H1 (cell line): ENCODE results near the gene ST8SIA4. TPM values are rescaled to one million over a fixed set of nuclear protein-coding genes. Genes with fewer than 3 reads are reported as not detected.

Experiments used
- CTCF ChIA-PET: fragments of 300-600 bp; sonication (Branson Sonifier 250); formaldehyde crosslinking; loops from one replicate; lab custom pipeline; 2021; ENCODE audit not compliant: partially characterized antibody; lab: Charles Lee
- POLR2A ChIA-PET: fragments of 300-600 bp; sonication (Branson Sonifier 250); formaldehyde crosslinking; loops from one replicate; lab custom pipeline; 2021; ENCODE audit warnings: inconsistent platforms; ENCODE audit not compliant: partially characterized antibody; lab: Charles Lee
- DNase-seq, 2 experiments: peaks; one replicate each; pipeline versions ENCODE4 v3.0.0 to v3.0.0-alpha.2; 2010 to 2022; ENCODE audit warnings: low spot score in 2 of 2, low read depth in 1 of 2, mixed read lengths in 1 of 2
- FAIRE-seq: peaks from 2 replicates; lab custom pipeline; 2011; peaks lifted over from hg19 to GRCh38; lab: Jason Lieb, UNC
- H2AFZ ChIP-seq: 2 replicates; pipeline ENCODE4 v1.8.1; 2012; ENCODE audit warnings: low read length, inconsistent platforms
- H2AK5ac ChIP-seq: 2 replicates; pipeline ENCODE4 v1.6.1; 2013; ENCODE audit warnings: low read depth, low read length
- H2BK120ac ChIP-seq: replicated peaks from 2 replicates; pipeline ENCODE3; 2013; ENCODE audit warnings: low read depth, low read length, inconsistent platforms
- H2BK12ac ChIP-seq: 2 replicates; pipeline ENCODE4 v1.6.1; 2013; ENCODE audit warnings: low read depth, low read length
- H2BK15ac ChIP-seq: 2 replicates; pipeline ENCODE4 v1.6.1; 2013; ENCODE audit warnings: low read length
- H2BK20ac ChIP-seq: 2 replicates; pipeline ENCODE4 v1.6.1; 2013; ENCODE audit warnings: low read length
- H2BK5ac ChIP-seq: 2 replicates; pipeline ENCODE4 v1.6.1; 2013; ENCODE audit warnings: low read depth, low read length
- H3K14ac ChIP-seq: 2 replicates; pipeline ENCODE4 v1.6.1; 2013; ENCODE audit warnings: inconsistent platforms; ENCODE audit not compliant: insufficient read length
- H3K18ac ChIP-seq: 2 replicates; pipeline ENCODE4 v1.6.1; 2013; ENCODE audit warnings: low read length; ENCODE audit errors: extremely low read depth
- H3K23ac ChIP-seq: 2 replicates; pipeline ENCODE4 v1.6.1; 2013; ENCODE audit warnings: inconsistent platforms; ENCODE audit not compliant: insufficient read length
- H3K23me2 ChIP-seq: 2 replicates; pipeline ENCODE4 v1.6.1; 2013; ENCODE audit warnings: low read depth, low read length
- H3K27ac ChIP-seq: 2 replicates; pipeline ENCODE4 v1.6.1; 2011; ENCODE audit warnings: low read depth, low read length, inconsistent platforms
- H3K27me3 ChIP-seq, 4 experiments: replicated peaks in 1 of 4; 1 replicate in 1 of 4; 2 replicates in 3 of 4; pipeline versions ENCODE4 v1.6.1 to v1.8.1; 2011 to 2013; ENCODE audit warnings: low read length in 3 of 4, mild to moderate bottlenecking in 3 of 4, inconsistent platforms in 2 of 4, mixed read lengths in 2 of 4, moderate library complexity in 1 of 4; ENCODE audit not compliant: control insufficient read depth in 3 of 4, insufficient read depth in 3 of 4; ENCODE audit errors: extremely low read depth in 1 of 4
- H3K36me3 ChIP-seq, 4 experiments: 2 replicates each; pipeline versions ENCODE4 v1.6.1 to v1.8.1; 2011 to 2013; ENCODE audit warnings: mild to moderate bottlenecking in 4 of 4, low read length in 3 of 4, moderate library complexity in 2 of 4, control low read depth in 1 of 4, inconsistent platforms in 1 of 4; ENCODE audit not compliant: insufficient read depth in 4 of 4, control insufficient read depth in 2 of 4
- H3K4ac ChIP-seq: replicated peaks from 2 replicates; pipeline ENCODE3; 2013; ENCODE audit warnings: low read length, low read depth, mixed read lengths, inconsistent platforms; ENCODE audit not compliant: insufficient read length
- H3K4me1 ChIP-seq, 4 experiments: replicated peaks in 1 of 4; 1 replicate in 1 of 4; 2 replicates in 3 of 4; pipeline versions ENCODE4 v1.6.1 to v1.8.1; 2011 to 2013; ENCODE audit warnings: low read length in 3 of 4, inconsistent platforms in 2 of 4, mixed read lengths in 1 of 4; ENCODE audit not compliant: insufficient read depth in 4 of 4, control insufficient read depth in 3 of 4
- H3K4me2 ChIP-seq, 2 experiments: 2 replicates each; pipeline versions ENCODE4 v1.6.1 to v1.8.1; 2011 to 2013; ENCODE audit warnings: low read depth in 2 of 2, low read length in 2 of 2, control low read depth in 1 of 2, inconsistent platforms in 1 of 2, mild to moderate bottlenecking in 1 of 2; ENCODE audit not compliant: insufficient read depth in 1 of 2
- H3K4me3 ChIP-seq, 4 experiments: fragments of 200-600, 300-600 bp in 1 of 4; sonication (generic), shearing (Covaris generic), sonication (Bioruptor Twin) in 1 of 4; 2 replicates each; pipeline versions ENCODE4 v1.5.1 to v1.8.1; 2011 to 2016; ENCODE audit warnings: low read length in 4 of 4, low read depth in 3 of 4, control low read depth in 2 of 4, inconsistent platforms in 2 of 4, mild to moderate bottlenecking in 2 of 4, mixed read lengths in 1 of 4, moderate library complexity in 1 of 4; ENCODE audit not compliant: insufficient read depth in 2 of 4; ENCODE audit errors: extremely low read depth in 1 of 4
- H3K56ac ChIP-seq: replicated peaks from 2 replicates; pipeline ENCODE3; 2013; ENCODE audit warnings: low read depth, mild to moderate bottlenecking, mixed read lengths, low read length, inconsistent platforms; ENCODE audit not compliant: insufficient read length
- H3K79me1 ChIP-seq: 2 replicates; pipeline ENCODE4 v1.6.1; 2013; ENCODE audit warnings: low read depth, low read length, control low read depth
- H3K79me2 ChIP-seq, 2 experiments: 2 replicates each; pipeline versions ENCODE4 v1.6.1 to v1.8.1; 2012 to 2013; ENCODE audit warnings: low read length in 2 of 2, mild to moderate bottlenecking in 2 of 2, inconsistent platforms in 1 of 2; ENCODE audit not compliant: insufficient read depth in 2 of 2, control insufficient read depth in 1 of 2
- H3K9ac ChIP-seq, 4 experiments: replicated peaks in 1 of 4; 1 replicate in 1 of 4; 2 replicates in 3 of 4; pipeline versions ENCODE4 v1.6.1 to v1.8.1; 2011 to 2013; ENCODE audit warnings: low read depth in 3 of 4, low read length in 3 of 4, control low read depth in 2 of 4, mild to moderate bottlenecking in 2 of 4, moderate library complexity in 2 of 4, inconsistent platforms in 1 of 4; ENCODE audit errors: extremely low read depth in 1 of 4
- H3K9me3 ChIP-seq, 2 experiments: 2 replicates each; pipeline versions ENCODE4 v1.6.1 to v1.8.1; 2012 to 2013; ENCODE audit warnings: mild to moderate bottlenecking in 2 of 2, moderate library complexity in 2 of 2, control low read depth in 1 of 2, inconsistent platforms in 1 of 2, low read depth in 1 of 2, low read length in 1 of 2, mixed read lengths in 1 of 2; ENCODE audit not compliant: insufficient read depth in 2 of 2
- H4K20me1 ChIP-seq, 2 experiments: replicated peaks in 1 of 2; 2 replicates each; pipeline versions ENCODE3 to v1.8.1; 2011 to 2013; ENCODE audit warnings: inconsistent platforms in 2 of 2, low read length in 2 of 2, mild to moderate bottlenecking in 1 of 2; ENCODE audit not compliant: insufficient read depth in 2 of 2, control insufficient read depth in 1 of 2
- H4K5ac ChIP-seq: 2 replicates; pipeline ENCODE4 v1.6.1; 2013; ENCODE audit warnings: low read length, low read depth, mixed read lengths, inconsistent platforms; ENCODE audit not compliant: insufficient read length
- H4K8ac ChIP-seq: 2 replicates; pipeline ENCODE4 v1.8.0; 2013; ENCODE audit warnings: mild to moderate bottlenecking, moderate library complexity, low read length, inconsistent platforms; ENCODE audit not compliant: insufficient read depth; ENCODE audit errors: extremely low read depth
- H4K91ac ChIP-seq: replicated peaks from 2 replicates; pipeline ENCODE3; 2013; ENCODE audit warnings: low read length, mixed read lengths, inconsistent platforms; ENCODE audit not compliant: insufficient read length
- EP300 ChIP-seq, 2 experiments: IDR thresholded peaks; 1 replicate in 1 of 2; 2 replicates in 1 of 2; pipeline ENCODE4 v1.6.1; 2011 to 2012; ENCODE audit warnings: low read depth in 2 of 2, low read length in 2 of 2, mild to moderate bottlenecking in 2 of 2, borderline replicate concordance in 1 of 2, inconsistent platforms in 1 of 2, moderate library complexity in 1 of 2
- HDAC2 ChIP-seq, 2 experiments: fragments of 300-600 bp in 1 of 2; sonication (generic) in 1 of 2; IDR thresholded peaks; 2 replicates each; pipeline ENCODE4 v1.6.1; 2011 to 2012; ENCODE audit warnings: low read depth in 2 of 2, low read length in 2 of 2, mild to moderate bottlenecking in 2 of 2, moderate library complexity in 2 of 2, borderline replicate concordance in 1 of 2, inconsistent platforms in 1 of 2
- KDM1A ChIP-seq: fragments of 200-600, 300-600 bp; sonication (generic); IDR thresholded peaks from 2 replicates; pipeline ENCODE4 v1.7.1; 2016; ENCODE audit warnings: mild to moderate bottlenecking, low read length, borderline replicate concordance
- SP1 ChIP-seq: IDR thresholded peaks from 2 replicates; pipeline ENCODE4 v1.6.1; 2011; ENCODE audit warnings: low read depth, low read length
- TCF12 ChIP-seq: IDR thresholded peaks from 2 replicates; pipeline ENCODE4 v1.6.1; 2011; ENCODE audit warnings: low read depth, mild to moderate bottlenecking, low read length
- WGBS, 2 experiments: shearing (Covaris generic) in 1 of 2; methylation state at CpG; one replicate each; pipeline versions ENCODE4 v1.1.6 to v1.1.7; 2013 to 2015; ENCODE audit warnings: low lambda C conversion rate in 2 of 2, mixed read lengths in 2 of 2, inconsistent platforms in 1 of 2, low coverage in 1 of 2, missing lambda C conversion rate in 1 of 2; ENCODE audit not compliant: insufficient replicate concordance in 2 of 2, insufficient coverage in 1 of 2, insufficient read length in 1 of 2; ENCODE audit errors: extremely low coverage in 1 of 2, missing lambda C conversion rate in 1 of 2; 5-methylcytosine and 5-hydroxymethylcytosine counted together
- polyA plus RNA-seq, 7 experiments: library from polyadenylated mRNA; depleted of rRNA in 3 of 7; stranded (reverse) in 5 of 7; unstranded in 2 of 7; fragments of >200 nt in 5 of 7; fragments of 200-250 nt in 2 of 7; gene quantifications; 1 replicate in 5 of 7; 2 replicates in 1 of 7; 4 replicates in 1 of 7; pipeline versions ENCODE4 v1.2.1 to v1.2.3, GENCODE V29; 2011 to 2013; ENCODE audit warnings: missing spikeins in 2 of 7, mixed read lengths in 2 of 7
- total RNA-seq: library from RNA; stranded (reverse); fragmentation: NEBNext Ultra II Directional; extraction: Animal tissue kit (Norgen Biotek cat#: 25700); gene quantifications from 2 replicates; pipeline ENCODE4 v1.2.1, GENCODE V29; 2021

ST8SIA4 gene
- total and polyA plus RNA-seq, 2 of the 8 experiments (the other 6 are each of a cell fraction or from before 2014, with no cell fraction given), result 0.08 to 0.50 TPM

- Histone ChIP-seq H3K23me2 (no peaks in the 10 kb centered on the region), H2AK5ac (no peak overlapping the region), H3K4ac (no peak overlapping the region), H4K8ac (no peak overlapping the region), H4K5ac (no peak overlapping the region), H3K4me3 (no peak overlapping the region), H2BK5ac (no peak overlapping the region), H3K79me2 (no peaks in the 10 kb centered on the region), H3K23ac (no peak overlapping the region), H4K91ac (no peak overlapping the region), H2BK20ac (no peak overlapping the region), H3K79me1 (no peaks in the 10 kb centered on the region), H3K18ac (no peak overlapping the region), H4K20me1 (no peaks in the 10 kb centered on the region), H3K56ac (no peak overlapping the region), H3K36me3 (no peaks in the 10 kb centered on the region), H3K27ac (no peak overlapping the region), H3K14ac (no peak overlapping the region), H3K9ac (no peak overlapping the region), H3K27me3 (peaks cover 0 to 3% (median 0%) of the 10 kb centered on the region in 4 experiments; a peak in 1 of 7 replicates), H2BK15ac (no peak overlapping the region), H3K4me2 (no peak overlapping the region), H3K4me1 (peaks cover 0 to 5% (median 2%) of the 10 kb centered on the region in 4 experiments; a peak in 2 of 7 replicates), H2AFZ (no peak overlapping the region), H3K9me3 (no peaks in the 10 kb centered on the region), H2BK120ac (no peak overlapping the region), H2BK12ac (no peak overlapping the region)
- CTCF ChIA-PET, result interaction anchor here (0.9 to 3.3 kb wide), 3 partner anchors 8 to 65 kb away, joined by 3 to 19 read pairs (median 3); no protein-coding TSS in a partner anchor
- POLR2A ChIA-PET, result no interaction called here
- FAIRE-seq, result no peak
- WGBS, 2 experiments, result 96% methylated on average over 1 of the region's 1 CpG; no CpG with 5 or more reads in 1 of the 2 experiments
- no peak for DNase-seq
- TF ChIP-seq TCF12 (no peak), EP300 (IDR thresholded peaks at IDR 0.05; ENCODE audit: borderline replicate concordance in 1 of 2, low read depth in 2 of 2, low read length in 2 of 2) (no peak), HDAC2 (IDR thresholded peaks at IDR 0.05; ENCODE audit: borderline replicate concordance in 1 of 2, low read depth in 2 of 2, low read length in 2 of 2) (no peak), KDM1A (no peak), SP1 (no peak)
These were observed 140.1 kb downstream of the ST8SIA4 start for GRCh38 chr5:100762995-100763394.
